MM.1S (cell line): ENCODE results near the gene TAS1R1.

Experiments used
- DNase-seq: peaks from one replicate; pipeline ENCODE4 v3.0.0-alpha.2; 2015
- H2AFZ ChIP-seq: fragments of 300-600 bp; sonication (generic); 2 replicates; pipeline ENCODE4 v1.6.0; 2016; ENCODE audit warnings: antibody characterized with exemption, low read length
- H3F3A ChIP-seq: fragments of 300-600 bp; sonication (generic); 2 replicates; pipeline ENCODE4 v1.6.1; 2016; ENCODE audit warnings: mild to moderate bottlenecking, antibody characterized with exemption, low read length, moderate library complexity, mixed read lengths; ENCODE audit not compliant: insufficient read depth
- H3K27ac ChIP-seq: fragments of 300-600 bp; sonication (generic); 2 replicates; pipeline ENCODE4 v1.5.1; 2016; ENCODE audit warnings: mild to moderate bottlenecking, low read length
- H3K27me3 ChIP-seq: fragments of 300-600 bp; sonication (generic); replicated peaks from 2 replicates; pipeline ENCODE4 v1.6.0; 2016; ENCODE audit warnings: low read length; ENCODE audit not compliant: insufficient read depth
- H3K36me3 ChIP-seq: fragments of 300-600 bp; sonication (generic); replicated peaks from 2 replicates; pipeline ENCODE4 v1.6.1; 2016; ENCODE audit warnings: mild to moderate bottlenecking, low read length, mixed read lengths; ENCODE audit not compliant: insufficient read depth
- H3K4me1 ChIP-seq: fragments of 300-600 bp; sonication (generic); 2 replicates; pipeline ENCODE4 v1.6.1; 2016; ENCODE audit warnings: low read length, mixed read lengths
- H3K4me2 ChIP-seq: fragments of 300-600 bp; sonication (generic); 2 replicates; pipeline ENCODE4 v1.6.0; 2016; ENCODE audit warnings: low read depth, low read length
- H3K4me3 ChIP-seq: fragments of 300-600 bp; sonication (generic); 2 replicates; pipeline ENCODE4 v1.5.1; 2016; ENCODE audit warnings: low read length, mixed read lengths
- H3K79me2 ChIP-seq: fragments of 300-600 bp; sonication (generic); 2 replicates; pipeline ENCODE4 v1.6.1; 2016; ENCODE audit warnings: mixed run types, low read length, mixed read lengths
- H3K9ac ChIP-seq: fragments of 300-600 bp; sonication (generic); 2 replicates; pipeline ENCODE4 v1.6.1; 2016; ENCODE audit warnings: low read length, mixed read lengths
- H3K9me2 ChIP-seq: fragments of 300-600 bp; sonication (generic); replicated peaks from 2 replicates; pipeline ENCODE4 v1.6.1; 2016; ENCODE audit warnings: mild to moderate bottlenecking, low read length, mixed read lengths; ENCODE audit not compliant: insufficient read depth
- H3K9me3 ChIP-seq: fragments of 300-600 bp; sonication (generic); replicated peaks from 2 replicates; pipeline ENCODE4 v1.6.1; 2016; ENCODE audit warnings: mild to moderate bottlenecking, low read length, mixed read lengths; ENCODE audit not compliant: insufficient read depth
- H4K20me1 ChIP-seq: fragments of 300-600 bp; sonication (generic); 2 replicates; pipeline ENCODE4 v1.6.1; 2016; ENCODE audit warnings: mild to moderate bottlenecking, low read length, moderate library complexity, mixed read lengths; ENCODE audit not compliant: insufficient read depth
- CTCF ChIP-seq: fragments of 300-600 bp; sonication (generic); IDR thresholded peaks from 2 replicates; pipeline ENCODE4 v1.5.1; 2016; ENCODE audit warnings: antibody characterized with exemption, low read length, mixed read lengths
- EZH2 ChIP-seq: fragments of 300-600 bp; sonication (generic); optimal IDR thresholded peaks from 2 replicates; pipeline ENCODE3; 2017; ENCODE audit warnings: low read depth, mild to moderate bottlenecking, antibody characterized with exemption, low read length, mixed read lengths
- EZH2phosphoT487 ChIP-seq: fragments of 300-600 bp; sonication (generic); IDR thresholded peaks from 2 replicates; pipeline ENCODE4 v1.6.1; 2018; ENCODE audit warnings: antibody characterized with exemption, low read length

The TAS1R1 gene

GRCh38 chr1:6534248-6534822, 20.8 kb upstream of the TAS1R1 start:
- H3K4me1 ChIP-seq, result no peaks in the 10 kb centered on the region
- H3K79me2 ChIP-seq, result no peaks in the 10 kb centered on the region
- 0 out of 2 replicates have a peak, but pooled peaks cover 8% of the 10 kb centered on the region for H3K36me3 ChIP-seq
- H3K4me2 ChIP-seq, result no peak overlapping the region
- no peak overlapping the region for H3K4me3 ChIP-seq
- no peaks in the 10 kb centered on the region for H3F3A ChIP-seq
- H2AFZ ChIP-seq, result no peak overlapping the region
- TF ChIP-seq CTCF (no peak), EZH2phosphoT487 (no peak), EZH2 (no peak)
- no peak for DNase-seq
- no peak overlapping the region for H3K9ac ChIP-seq
- no peaks in the 10 kb centered on the region for H3K9me2 ChIP-seq
- no peak overlapping the region for H3K27ac ChIP-seq
- H4K20me1 ChIP-seq, result no peaks in the 10 kb centered on the region
- H3K27me3 ChIP-seq, result no peaks in the 10 kb centered on the region
- H3K9me3 ChIP-seq, result no peaks in the 10 kb centered on the region

- H3K36me3 ChIP-seq, result 0 out of 2 replicates have a peak, but pooled peaks cover 8% of the 10 kb centered on the region
- no peak overlapping the region for H3K9ac ChIP-seq
- H3K4me2 ChIP-seq, result no peak overlapping the region
Observed at GRCh38 chr1:6535214-6535613, 19.9 kb upstream of the TAS1R1 start.

GRCh38 chr1:6536291-6536690, 18.8 kb upstream of the TAS1R1 start:
- no peak overlapping the region for H3K4me2 ChIP-seq
- no peak overlapping the region for H2AFZ ChIP-seq
- H3K9me3 ChIP-seq, result no peaks in the 10 kb centered on the region
- no peak for DNase-seq
- H3K36me3 ChIP-seq, result 0 out of 2 replicates have a peak, but pooled peaks cover 8% of the 10 kb centered on the region
- no peaks in the 10 kb centered on the region for H3F3A ChIP-seq
- H4K20me1 ChIP-seq, result no peaks in the 10 kb centered on the region
- no peak overlapping the region for H3K9ac ChIP-seq
- no peaks in the 10 kb centered on the region for H3K4me1 ChIP-seq
- no peaks in the 10 kb centered on the region for H3K79me2 ChIP-seq
- H3K27ac ChIP-seq, result no peak overlapping the region
- H3K4me3 ChIP-seq, result no peak overlapping the region
- H3K9me2 ChIP-seq, result no peaks in the 10 kb centered on the region
- no peaks in the 10 kb centered on the region for H3K27me3 ChIP-seq
- TF ChIP-seq CTCF (no peak), EZH2 (no peak), EZH2phosphoT487 (no peak)

More at GRCh38 chr1:6535214-6535613, 19.9 kb upstream of the TAS1R1 start:
- no peak for DNase-seq
- H4K20me1 ChIP-seq, result no peaks in the 10 kb centered on the region
- TF ChIP-seq CTCF, result no peak
- no peak for TF ChIP-seq EZH2
- TF ChIP-seq EZH2phosphoT487, result no peak
- no peaks in the 10 kb centered on the region for H3K9me3 ChIP-seq
- H3K4me3 ChIP-seq, result no peak overlapping the region
- H3K4me1 ChIP-seq, result no peaks in the 10 kb centered on the region
- H3K79me2 ChIP-seq, result no peaks in the 10 kb centered on the region
- H3K27ac ChIP-seq, result no peak overlapping the region
- no peak overlapping the region for H2AFZ ChIP-seq
- H3K27me3 ChIP-seq, result no peaks in the 10 kb centered on the region
- H3F3A ChIP-seq, result no peaks in the 10 kb centered on the region
- no peaks in the 10 kb centered on the region for H3K9me2 ChIP-seq
